A549 (cell line): ENCODE measurements around the gene ATP6V1F. TPM values are rescaled to one million over a fixed set of nuclear protein-coding genes. Genes with fewer than 3 reads are reported as not detected.

Experiments used
- ATAC-seq, 2 experiments: fragments of 200-7000 bp in 1 of 2; fragments of >200 bp in 1 of 2; cut with Nextera tagmentation in 1 of 2; cut with Tn5 transposase in 1 of 2; 3 replicates each; pipeline versions ENCODE4 v1.8.0 to v1.9.1; 2018 to 2020; ENCODE audit warnings: mild to moderate bottlenecking in 1 of 2, moderate library complexity in 1 of 2
- CTCF ChIA-PET: fragments of 300-600 bp; sonication (Branson Sonifier 250); formaldehyde crosslinking; extraction: SDS; loops from one replicate; lab custom pipeline; 2021; ENCODE audit warnings: antibody characterized with exemption, inconsistent platforms; lab: Yijun Ruan, JAX
- POLR2A ChIA-PET: fragments of 350-600 bp; formaldehyde crosslinking; extraction: SDS; loops from one replicate; lab custom pipeline; 2021; ENCODE audit warnings: antibody characterized with exemption, inconsistent platforms; lab: Yijun Ruan, JAX
- DNase-seq, 2 experiments: peaks; one replicate each; pipeline versions ENCODE4 v3.0.0 to v3.0.0-alpha.2; 2011 to 2016; ENCODE audit warnings: low read depth in 1 of 2, low spot score in 1 of 2
- FAIRE-seq: peaks from 2 replicates; lab custom pipeline; 2011; peaks lifted over from hg19 to GRCh38; lab: Jason Lieb, UNC
- H3K27ac ChIP-seq, 2 experiments: fragments of >200 bp; sonication (Bioruptor Twin); formaldehyde crosslinking; 3 replicates each; pipeline ENCODE4 v1.5.1; 2016 to 2017
- H3K4me1 ChIP-seq: fragments of >200 bp; sonication (Bioruptor Twin); formaldehyde crosslinking; 3 replicates; pipeline ENCODE4 v1.6.1; 2016
- H3K4me2 ChIP-seq: fragments of >200 bp; sonication (Bioruptor Twin); formaldehyde crosslinking; 3 replicates; pipeline ENCODE4 v1.6.1; 2016
- H3K4me3 ChIP-seq: fragments of >200 bp; sonication (Bioruptor Twin); formaldehyde crosslinking; 3 replicates; pipeline ENCODE4 v1.5.1; 2016
- H3K9me3 ChIP-seq: fragments of >200 bp; sonication (Bioruptor Twin); formaldehyde crosslinking; 3 replicates; pipeline ENCODE4 v1.6.1; 2016
- BCL3 ChIP-seq: fragments of >200 bp; sonication (Bioruptor Twin); formaldehyde crosslinking; IDR thresholded peaks from 3 replicates; pipeline ENCODE4 v1.6.1; 2016
- CBX8 ChIP-seq: fragments of 200-600 bp; sonication (generic); IDR thresholded peaks from 2 replicates; pipeline ENCODE4 v1.6.1; 2016
- CEBPB ChIP-seq, 2 experiments: fragments of >200 bp in 1 of 2; sonication (Bioruptor Twin) in 1 of 2; formaldehyde crosslinking in 1 of 2; IDR thresholded peaks; 2 replicates each; pipeline ENCODE4 v1.6.1; 2012 to 2016
- CHD2 ChIP-seq: fragments of 150-350 bp; IDR thresholded peaks from 2 replicates; pipeline ENCODE4 v1.6.1; 2014; ENCODE audit warnings: low read length; ENCODE audit not compliant: partially characterized antibody
- EHMT2 ChIP-seq: fragments of 200-600 bp; sonication (generic); IDR thresholded peaks from 2 replicates; pipeline ENCODE4 v1.6.1; 2016; ENCODE audit warnings: antibody characterized with exemption, low read depth, mild to moderate bottlenecking, moderate library complexity
- ELK1 ChIP-seq: fragments of 150-350 bp; IDR thresholded peaks from 2 replicates; pipeline ENCODE4 v1.6.1; 2014; ENCODE audit warnings: low read depth, mild to moderate bottlenecking, low read length
- EP300 ChIP-seq, 2 experiments: fragments of >200 bp; sonication (Bioruptor Twin); formaldehyde crosslinking; IDR thresholded peaks; 2 replicates in 1 of 2; 3 replicates in 1 of 2; pipeline ENCODE4 v1.6.1; 2016 to 2017
- FOSL2 ChIP-seq, 2 experiments: fragments of 450-650 bp in 1 of 2; fragments of >200 bp in 1 of 2; sonication (Bioruptor Twin) in 1 of 2; formaldehyde crosslinking; IDR thresholded peaks; 2 replicates each; pipeline versions ENCODE4 v1.5.0 to v1.6.1; 2016 to 2020; ENCODE audit warnings: mild to moderate bottlenecking in 1 of 2, moderate library complexity in 1 of 2
- HES2 ChIP-seq: fragments of >200 bp; sonication (Bioruptor Twin); formaldehyde crosslinking; IDR thresholded peaks from 2 replicates; pipeline ENCODE4 v1.6.1; 2016
- HOXA7 ChIP-seq: fragments of 250-450 bp; sonication (Bioruptor Pico); IDR thresholded peaks from 2 replicates; pipeline ENCODE4 v1.5.0; 2020; ENCODE audit warnings: mild to moderate bottlenecking, moderate library complexity
- HOXB13 ChIP-seq: fragments of 250-450 bp; sonication (Bioruptor Pico); IDR thresholded peaks from 2 replicates; pipeline ENCODE4 v1.5.0; 2020; ENCODE audit warnings: low read depth, mild to moderate bottlenecking, moderate library complexity
- MAX ChIP-seq: IDR thresholded peaks from 2 replicates; pipeline ENCODE4 v1.6.1; 2012
- NR3C1 ChIP-seq: fragments of >200 bp; sonication (Bioruptor Twin); formaldehyde crosslinking; IDR thresholded peaks from 3 replicates; pipeline ENCODE4 v1.6.1; 2017
- PHF8 ChIP-seq: fragments of 200-600 bp; sonication (generic); IDR thresholded peaks from 2 replicates; pipeline ENCODE4 v1.6.1; 2016; ENCODE audit warnings: low read depth, mild to moderate bottlenecking, antibody characterized with exemption, moderate library complexity, borderline replicate concordance
- POLR2A ChIP-seq: IDR thresholded peaks from 2 replicates; pipeline ENCODE4 v1.6.1; 2012; ENCODE audit warnings: mild to moderate bottlenecking, low read length
- RAD21 ChIP-seq, 2 experiments: fragments of >200 bp in 1 of 2; sonication (Bioruptor Twin) in 1 of 2; formaldehyde crosslinking in 1 of 2; IDR thresholded peaks in 1 of 2; conservative IDR thresholded peaks in 1 of 2; 2 replicates in 1 of 2; 3 replicates in 1 of 2; pipeline ENCODE4 v1.6.1; 2012 to 2018; ENCODE audit warnings: inconsistent platforms in 1 of 2
- REST ChIP-seq: fragments of 200-600 bp; sonication (generic); IDR thresholded peaks from 2 replicates; pipeline ENCODE4 v1.6.1; 2016; ENCODE audit warnings: antibody characterized with exemption, mild to moderate bottlenecking, moderate library complexity
- RNF2 ChIP-seq: fragments of 200-600 bp; sonication (generic); IDR thresholded peaks from 2 replicates; pipeline ENCODE4 v1.6.1; 2016; ENCODE audit warnings: low read depth, mild to moderate bottlenecking, antibody characterized with exemption, moderate library complexity, borderline replicate concordance
- SMC3 ChIP-seq: fragments of >200 bp; sonication (Bioruptor Twin); formaldehyde crosslinking; IDR thresholded peaks from 3 replicates; pipeline ENCODE4 v1.6.1; 2018; ENCODE audit warnings: inconsistent platforms
- TP53 ChIP-seq: fragments of 250-450 bp; sonication (Bioruptor Pico); IDR thresholded peaks from 2 replicates; pipeline ENCODE4 v1.5.0; 2021; ENCODE audit warnings: mild to moderate bottlenecking, moderate library complexity
- ZNF302 ChIP-seq: fragments of 250-450 bp; sonication (Bioruptor Pico); IDR thresholded peaks from 2 replicates; pipeline ENCODE4 v1.9.0; 2021; ENCODE audit warnings: inconsistent platforms, mild to moderate bottlenecking, moderate library complexity
- ZSCAN20 ChIP-seq: fragments of 250-450 bp; sonication (Bioruptor Pico); IDR thresholded peaks from 2 replicates; pipeline ENCODE4 v1.8.0; 2022; ENCODE audit warnings: mild to moderate bottlenecking, moderate library complexity
- WGBS: methylation state at CpG from one replicate; pipeline ENCODE4 v1.1.6; 2017; ENCODE audit errors: missing lambda C conversion rate; 5-methylcytosine and 5-hydroxymethylcytosine counted together
- polyA plus RNA-seq, 4 experiments: library from polyadenylated mRNA; depleted of rRNA in 3 of 4; stranded (reverse); fragments of >200 nt; fragmentation: RNase III in 1 of 4; extraction: RNeasy Plus Mini Kit Qiagen cat#74134 plus additional on column Dnase treatment in 1 of 4; gene quantifications; 2 replicates in 3 of 4; 3 replicates in 1 of 4; pipeline ENCODE4 v1.2.3, GENCODE V29; 2011 to 2017

The ATP6V1F gene
- polyA plus RNA-seq, 2 of the 4 experiments (the other 2 are of a cell fraction): 155 to 229 TPM

GRCh38 chr7:128888039-128888755, 25.5 kb downstream of the ATP6V1F start:
- ChIA-PET CTCF (no interaction called here), POLR2A (no interaction called here)
- H3K4me1 ChIP-seq: no peaks in the 10 kb centered on the region; the same call in 2 of the 3 replicates
- no peak overlapping the region for H3K27ac ChIP-seq
- WGBS: 77% methylated on average over 7 of the region's 7 CpGs
- ATAC-seq (no peak), DNase-seq (no peak), FAIRE-seq (no peak)
- TF ChIP-seq MAX (no peak), EHMT2 (no peak)
- H3K4me2 ChIP-seq: no peak overlapping the region
- H3K4me3 ChIP-seq: no peak overlapping the region
- no peaks in the 10 kb centered on the region for H3K9me3 ChIP-seq

GRCh38 chr7:128888756-128889095, 26.1 kb downstream of the ATP6V1F start:
- no peaks in the 10 kb centered on the region for H3K9me3 ChIP-seq
- WGBS: 77% methylated on average over 10 of the region's 11 CpGs
- no peaks in the 10 kb centered on the region; the same call in 2 of the 3 replicates for H3K4me1 ChIP-seq
- no peak for DNase-seq
- CTCF ChIA-PET: no interaction called here
- no peak for ATAC-seq
- no peak overlapping the region for H3K4me3 ChIP-seq
- H3K27ac ChIP-seq: no peak overlapping the region
- TF ChIP-seq RNF2 (no peak), HOXB13 (CRISPR knock-in tag) (no peak), HES2 (no peak), RAD21 (conservative IDR thresholded peaks at IDR 0.05 in 1 of 2, IDR thresholded peaks at IDR 0.05 in 1 of 2) (no peak), SMC3 (no peak), CBX8 (no peak), TP53 (no peak), CHD2 (no peak), POLR2A (no peak), ZSCAN20 (CRISPR knock-in tag) (no peak), ELK1 (no peak), ZNF302 (CRISPR knock-in tag) (no peak), EP300 (IDR thresholded peaks at IDR 0.05) (no peak), HOXA7 (no peak), PHF8 (no peak), FOSL2 (IDR thresholded peaks at IDR 0.05) (no peak), FOSL2 (CRISPR knock-in tag; IDR thresholded peaks at IDR 0.05) (no peak), BCL3 (no peak), REST (no peak), NR3C1 (no peak), CEBPB (IDR thresholded peaks at IDR 0.05) (no peak)
- FAIRE-seq: no peak
- no peak overlapping the region for H3K4me2 ChIP-seq
- POLR2A ChIA-PET: no interaction called here
